Lower lobe of right lung (tissue), 2 donors: ENCODE results near the gene CENPA. TPM values are rescaled to one million over a fixed set of nuclear protein-coding genes. Genes with fewer than 3 reads are reported as not detected.

Experiments
- ATAC-seq, 2 donors: fragments of 200-7000 bp; cut with Tn5 transposase; one replicate each; pipeline ENCODE4 v1.9.1; 2020 to 2022; ENCODE audit warnings: mild to moderate bottlenecking in 2 of 2, moderate library complexity in 2 of 2
- DNase-seq: peaks from one replicate; pipeline ENCODE4 v3.0.0-alpha.2; 2020
- H3K27ac ChIP-seq: fragments of 200-600 bp; one replicate; pipeline ENCODE4 v1.8.0; 2022
- H3K27me3 ChIP-seq: fragments of 200-600 bp; one replicate; pipeline ENCODE4 v1.8.0; 2022; ENCODE audit warnings: low read depth
- H3K36me3 ChIP-seq: fragments of 200-600 bp; one replicate; pipeline ENCODE4 v1.8.0; 2022; ENCODE audit warnings: mild to moderate bottlenecking
- H3K4me1 ChIP-seq: fragments of 200-600 bp; one replicate; pipeline ENCODE4 v1.8.0; 2022
- H3K4me3 ChIP-seq: fragments of 200-600 bp; one replicate; pipeline ENCODE4 v1.8.0; 2022; ENCODE audit warnings: mild to moderate bottlenecking
- H3K9me3 ChIP-seq: fragments of 200-600 bp; one replicate; pipeline ENCODE4 v1.8.0; 2022
- CTCF ChIP-seq: fragments of 200-600 bp; IDR thresholded peaks from one replicate; pipeline ENCODE4 v1.8.0; 2022; ENCODE audit warnings: antibody characterized with exemption, mild to moderate bottlenecking
- intact Hi-C: fragments of 100-400 bp; cut with DNase I; formaldehyde crosslinking; loops from one replicate; pipeline ENCODE4 v1.11.0; 2022
- total RNA-seq: library from RNA; stranded (reverse); fragmentation: NEBNext Ultra II Directional; extraction: Animal tissue kit (Norgen Biotek cat#: 25700); gene quantifications from one replicate; pipeline ENCODE4 v1.2.1, GENCODE V29; 2021
- donor health status: DM: no; HTN: yes; CAD: no; lungs with severe emphysema.

CENPA gene
- total RNA-seq, 1 donor from 2014 or later: 1.7 TPM

GRCh38 chr2:26768759-26769088 lies 17.1 kb upstream of the CENPA start:
- no peaks in the 10 kb centered on the region for H3K9me3 ChIP-seq
- TF ChIP-seq CTCF: no peak
- DNase-seq (no peak), ATAC-seq (no peak)
- H3K36me3 ChIP-seq: peaks cover 4% of the 10 kb centered on the region
- H3K4me1 ChIP-seq: peaks cover 88% of the 10 kb centered on the region
- H3K27ac ChIP-seq: peak overlapping the region; percentile 67
- H3K27me3 ChIP-seq: no peaks in the 10 kb centered on the region
- no peak overlapping the region for H3K4me3 ChIP-seq
- intact Hi-C loops: no loop called here

GRCh38 chr2:26769089-26769761 lies 16.6 kb upstream of the CENPA start:
- TF ChIP-seq CTCF: no peak
- Histone ChIP-seq H3K27ac (peak overlapping the region; percentile 67), H3K27me3 (no peaks in the 10 kb centered on the region), H3K36me3 (peaks cover 6% of the 10 kb centered on the region), H3K4me3 (peak overlapping the region; percentile 11), H3K4me1 (peaks cover 91% of the 10 kb centered on the region), H3K9me3 (no peaks in the 10 kb centered on the region)
- intact Hi-C loops: no loop called here
- ATAC-seq (peak; percentile 51 to 76), DNase-seq (peak; percentile 87)

DNA sequence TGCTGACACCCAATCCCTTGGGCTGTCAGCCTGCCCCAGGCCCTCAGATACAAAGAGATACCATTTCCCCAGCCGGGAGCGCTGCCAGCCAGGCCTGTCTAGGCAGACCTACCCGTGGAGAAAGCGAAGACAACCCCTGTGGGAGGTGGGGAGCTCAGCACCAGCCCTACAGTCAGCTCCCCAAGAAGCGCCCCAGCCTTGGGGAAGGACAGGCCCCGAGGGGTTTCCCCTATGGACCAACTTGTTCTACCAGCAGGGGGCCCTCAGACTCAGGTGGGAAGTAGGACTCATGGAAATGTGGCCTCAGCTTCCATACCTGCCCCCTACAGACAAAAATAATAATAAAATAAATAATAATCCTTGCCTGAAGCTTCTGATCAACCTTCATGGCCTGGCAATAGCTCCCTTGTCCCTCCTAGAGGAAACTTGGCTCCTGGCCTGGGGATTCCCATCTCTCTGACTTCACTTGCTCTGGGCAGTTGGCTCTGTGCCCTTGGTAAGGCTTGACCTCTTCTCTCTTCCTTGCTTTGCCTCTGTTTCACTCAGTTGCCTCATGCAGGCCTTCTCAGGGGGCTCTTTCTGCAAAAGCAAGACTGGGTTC lies 14.8 kb upstream of the CENPA start:
- intact Hi-C loops: no loop called here
- ATAC-seq: peak in 1 of 2 donors; percentile 52

DNA sequence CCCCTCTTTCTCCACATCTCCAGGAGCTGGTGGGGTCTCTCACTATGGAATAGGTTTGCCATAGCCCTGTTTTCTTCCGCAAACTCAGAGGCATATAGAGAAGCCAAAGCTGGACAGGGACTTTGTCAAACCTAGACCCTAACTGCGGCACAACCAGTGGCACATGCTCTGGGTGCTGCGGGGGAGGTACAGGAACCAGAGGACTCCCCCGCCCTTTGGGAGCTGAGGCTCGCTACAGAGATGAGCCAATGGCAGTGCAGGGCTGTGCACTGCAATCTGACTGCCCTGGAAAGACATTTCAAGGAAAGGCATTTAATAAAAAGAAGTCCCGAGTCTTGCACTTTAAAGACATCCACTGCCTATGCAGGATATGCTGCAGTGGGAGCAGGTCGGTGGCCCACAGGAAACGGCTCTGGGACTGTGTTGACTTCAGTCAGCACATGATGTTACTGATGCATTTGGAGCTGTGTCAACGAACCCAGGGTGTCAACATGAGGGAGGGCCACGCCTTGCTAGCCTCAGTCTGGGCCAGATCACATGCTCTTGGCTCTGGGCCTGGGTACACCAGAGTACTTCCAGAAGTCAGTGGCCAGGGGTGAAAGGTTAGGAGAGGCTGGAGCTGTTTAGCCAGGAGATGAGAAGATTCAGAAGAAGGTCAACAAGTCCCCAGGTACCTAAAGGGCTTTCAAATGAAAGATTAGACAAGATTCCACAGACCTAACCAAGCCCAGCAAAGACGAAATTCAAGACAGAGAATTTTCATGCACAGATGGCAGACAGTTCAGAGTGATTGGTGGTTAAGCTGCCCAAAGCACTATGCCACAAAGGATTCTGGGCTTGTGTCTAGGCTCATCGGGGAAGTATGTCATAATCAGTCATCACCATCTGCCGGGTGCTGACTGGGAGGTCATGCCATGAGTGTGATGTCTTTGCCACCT lies 13.5 kb upstream of the CENPA start:
- Histone ChIP-seq H3K27me3 (no peaks in the 10 kb centered on the region), H3K9me3 (no peaks in the 10 kb centered on the region), H3K4me3 (peak overlapping the region; percentile 12), H3K4me1 (peaks cover 67% of the 10 kb centered on the region), H3K36me3 (peaks cover 33% of the 10 kb centered on the region), H3K27ac (peak overlapping the region; percentile 82)
- DNase-seq: peak; percentile 91
- TF ChIP-seq CTCF: no peak
- ATAC-seq: peak; percentile 78 to 90
- intact Hi-C loops: no loop called here

More for the DNA sequence above, 14.8 kb upstream of the CENPA start:
- Histone ChIP-seq H3K36me3 (peaks cover 25% of the 10 kb centered on the region), H3K4me3 (no peak overlapping the region), H3K27ac (peak overlapping the region; percentile 82), H3K27me3 (no peaks in the 10 kb centered on the region), H3K9me3 (no peaks in the 10 kb centered on the region), H3K4me1 (peaks cover 79% of the 10 kb centered on the region)
- DNase-seq: no peak
- TF ChIP-seq CTCF: peak; percentile 19

DNA sequence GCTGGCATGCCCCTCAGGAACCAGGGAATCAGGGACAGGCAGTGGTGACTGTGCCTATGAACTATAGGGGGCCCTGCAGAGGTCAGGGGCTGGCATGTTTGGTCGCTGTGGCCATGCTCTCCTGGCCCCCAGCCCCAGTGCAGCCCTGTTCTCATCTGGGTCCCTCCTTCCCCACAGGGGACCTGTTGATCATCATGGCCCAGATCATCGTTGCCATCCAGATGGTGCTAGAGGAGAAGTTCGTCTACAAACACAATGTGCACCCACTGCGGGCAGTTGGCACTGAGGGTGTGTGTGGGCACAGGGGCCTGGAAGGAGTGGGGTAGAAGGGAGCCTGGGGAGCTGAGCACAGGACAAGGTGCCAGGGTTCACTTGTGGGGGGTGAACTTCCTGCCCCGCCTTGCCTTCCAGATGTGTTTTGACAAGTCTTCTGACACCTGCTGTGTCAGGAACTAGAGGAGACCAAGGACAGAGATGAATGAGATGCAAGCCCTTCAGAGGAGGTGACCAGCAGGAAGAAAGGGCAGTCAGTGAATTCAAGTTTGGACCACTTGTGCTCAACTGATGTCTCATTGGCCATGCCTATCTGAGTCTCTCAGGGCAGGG lies 9.6 kb upstream of the CENPA start:
- Histone ChIP-seq H3K27ac (no peak overlapping the region), H3K4me3 (no peak overlapping the region), H3K36me3 (peaks cover 72% of the 10 kb centered on the region), H3K27me3 (no peaks in the 10 kb centered on the region), H3K9me3 (no peaks in the 10 kb centered on the region), H3K4me1 (peaks cover 27% of the 10 kb centered on the region)
- peak; percentile 14 for DNase-seq
- no peak for TF ChIP-seq CTCF
- ATAC-seq: no peak
- intact Hi-C loops: no loop called here
